HCT116 (cell line): Measurements from ENCODE around the gene ESPN. TPM values are rescaled to one million over a fixed set of nuclear protein-coding genes. Genes with fewer than 3 reads are reported as not detected.

Experiments
- ATAC-seq: fragments of 200-7000 bp; cut with Tn5 transposase; 2 replicates; pipeline ENCODE4 v1.9.1; 2020; ENCODE audit warnings: mild to moderate bottlenecking, moderate library complexity
- BruUV-seq: library from RNA; stranded (reverse); fragments of 400-500 nt; replicated peaks from 2 replicates; lab custom pipeline; 2021; lab: Mats Ljungman, UMichigan
- CTCF ChIA-PET: fragments of 300-600 bp; sonication (Branson Sonifier 250); formaldehyde crosslinking; loops from one replicate; lab custom pipeline; 2021; ENCODE audit warnings: antibody characterized with exemption; lab: Charles Lee
- POLR2A ChIA-PET: fragments of 300-600, 350-600 bp; sonication (Branson Sonifier 250); formaldehyde crosslinking; loops from one replicate; lab custom pipeline; 2021; ENCODE audit warnings: antibody characterized with exemption; lab: Charles Lee
- RAD21 ChIA-PET, 2 experiments: fragments of 300-600 bp; sonication (Branson Sonifier 250); formaldehyde crosslinking; loops; one replicate each; lab custom pipeline; 2023; ENCODE audit warnings: low total read pairs in 2 of 2; ENCODE audit not compliant: uncharacterized antibody in 2 of 2, unreplicated experiment in 2 of 2, low non-redundant PET in 1 of 2; lab: Charles Lee
- DNase-seq: peaks from one replicate; pipeline ENCODE4 v3.0.0-alpha.2; 2010; ENCODE audit warnings: low read depth, low spot score
- H2AFZ ChIP-seq: fragments of 200-600 bp; shearing (Covaris generic), sonication (generic); 2 replicates; pipeline ENCODE4 v1.6.1; 2017; ENCODE audit warnings: low read depth, mixed run types, mixed read lengths, antibody characterized with exemption, low read length; ENCODE audit not compliant: poor library complexity, severe bottlenecking
- H3K27ac ChIP-seq: 2 replicates; pipeline ENCODE4 v1.5.1; 2012; ENCODE audit warnings: low read depth, low read length
- H3K27me3 ChIP-seq: fragments of 200-600 bp; sonication (generic); 2 replicates; pipeline ENCODE4 v1.6.1; 2016; ENCODE audit warnings: mixed run types, low read length, mixed read lengths; ENCODE audit not compliant: insufficient read depth
- H3K36me3 ChIP-seq, 2 experiments: fragments of 200-500 bp in 1 of 2; fragments of 200-600 bp in 1 of 2; sonication (Bioruptor generic) in 1 of 2; sonication (generic) in 1 of 2; 2 replicates each; pipeline versions ENCODE4 v1.5.1 to v1.6.1; 2014 to 2016; ENCODE audit warnings: low read length in 2 of 2, inconsistent platforms in 1 of 2, mixed read lengths in 1 of 2, mixed run types in 1 of 2; ENCODE audit not compliant: insufficient read depth in 2 of 2, control insufficient read depth in 1 of 2
- H3K4me1 ChIP-seq, 2 experiments: fragments of 200-600 bp in 1 of 2; sonication (generic) in 1 of 2; 2 replicates each; pipeline versions ENCODE4 v1.5.1 to v1.6.1; 2012 to 2017; ENCODE audit warnings: low read length in 2 of 2, inconsistent platforms in 1 of 2, mild to moderate bottlenecking in 1 of 2, mixed read lengths in 1 of 2, mixed run types in 1 of 2, moderate library complexity in 1 of 2; ENCODE audit not compliant: insufficient read depth in 2 of 2, control insufficient read depth in 1 of 2
- H3K4me2 ChIP-seq: fragments of 200-600 bp; sonication (generic); 2 replicates; pipeline ENCODE4 v1.6.1; 2017; ENCODE audit warnings: mixed run types, low read length, mixed read lengths
- H3K4me3 ChIP-seq, 2 experiments: fragments of 200-600 bp in 1 of 2; sonication (generic) in 1 of 2; replicated peaks in 1 of 2; 2 replicates each; pipeline ENCODE4 v1.5.1; 2011 to 2016; ENCODE audit warnings: low read length in 2 of 2, control low read depth in 1 of 2, low read depth in 1 of 2, mild to moderate bottlenecking in 1 of 2, mixed read lengths in 1 of 2, mixed run types in 1 of 2
- H3K79me2 ChIP-seq: fragments of 200-600 bp; sonication (generic); 2 replicates; pipeline ENCODE4 v1.6.1; 2017; ENCODE audit warnings: mild to moderate bottlenecking, mixed run types, low read length, moderate library complexity, mixed read lengths; ENCODE audit not compliant: insufficient read depth
- H3K9ac ChIP-seq: fragments of 200-600 bp; sonication (generic); 2 replicates; pipeline ENCODE4 v1.6.1; 2016; ENCODE audit warnings: low read length, mixed read lengths
- H3K9me2 ChIP-seq: fragments of 200-600 bp; sonication (generic), shearing (Covaris generic); 2 replicates; pipeline ENCODE4 v1.6.1; 2017; ENCODE audit warnings: mixed run types, mild to moderate bottlenecking, moderate library complexity; ENCODE audit not compliant: insufficient read depth
- H3K9me3 ChIP-seq, 2 experiments: fragments of 200-500 bp in 1 of 2; fragments of 200-600 bp in 1 of 2; sonication (Bioruptor generic) in 1 of 2; sonication (generic) in 1 of 2; 2 replicates each; pipeline ENCODE4 v1.6.1; 2014 to 2017; ENCODE audit warnings: low read length in 2 of 2, mixed read lengths in 2 of 2, inconsistent platforms in 1 of 2, low read depth in 1 of 2, mild to moderate bottlenecking in 1 of 2, mixed run types in 1 of 2, moderate library complexity in 1 of 2; ENCODE audit not compliant: control insufficient read depth in 1 of 2, insufficient read depth in 1 of 2
- H4K20me1 ChIP-seq: fragments of 200-600 bp; sonication (generic), shearing (Covaris generic); 2 replicates; pipeline ENCODE4 v1.6.1; 2017; ENCODE audit warnings: mixed run types, mild to moderate bottlenecking, moderate library complexity; ENCODE audit not compliant: insufficient read depth
- CBX3 ChIP-seq: IDR thresholded peaks from 2 replicates; pipeline ENCODE4 v1.6.1; 2012; ENCODE audit warnings: low read depth
- EGR1 ChIP-seq: IDR thresholded peaks from 2 replicates; pipeline ENCODE4 v1.6.1; 2012; ENCODE audit warnings: low read depth
- POLR2AphosphoS5 ChIP-seq: IDR thresholded peaks from 2 replicates; pipeline ENCODE4 v1.6.1; 2011; ENCODE audit warnings: mild to moderate bottlenecking, low read depth, low read length, moderate library complexity
- SRF ChIP-seq: IDR thresholded peaks from 2 replicates; pipeline ENCODE4 v1.6.1; 2012; ENCODE audit warnings: low read depth
- TCF7L2 ChIP-seq: IDR thresholded peaks from 2 replicates; pipeline ENCODE4 v1.7.0; 2011; ENCODE audit warnings: borderline replicate concordance, inconsistent platforms; ENCODE audit not compliant: insufficient read depth, insufficient read length; ENCODE audit errors: extremely low read depth
- ZFX ChIP-seq: fragments of 450-650 bp; IDR thresholded peaks from 2 replicates; pipeline ENCODE4 v1.6.1; 2017
- intact Hi-C: fragments of 100-400 bp; cut with micrococcal nuclease; formaldehyde crosslinking; loops from 2 replicates; pipeline ENCODE4 v1.10.0; 2022
- total RNA-seq: library from RNA; stranded (reverse); gene quantifications from one replicate; pipeline ENCODE4 v1.2.1, GENCODE V29; 2021; ENCODE audit not compliant: unreplicated experiment

The ESPN gene
- total RNA-seq, 1 experiment from 2014 or later: 114 TPM

GRCh38 chr1:6488602-6489382 is 64.2 kb downstream of the ESPN start:
- Histone ChIP-seq H2AFZ (no peak overlapping the region), H4K20me1 (no peaks in the 10 kb centered on the region), H3K9ac (peak overlapping the region; percentile 91), H3K79me2 (peaks cover 5% of the 10 kb centered on the region; the same call in 1 of the 2 replicates), H3K36me3 (no peaks in the 10 kb centered on the region), H3K4me2 (peak overlapping the region; percentile 97), H3K27ac (peak overlapping the region; percentile 87), H3K9me2 (no peaks in the 10 kb centered on the region), H3K9me3 (no peaks in the 10 kb centered on the region), H3K4me1 (peaks cover 25 to 47% of the 10 kb centered on the region in 2 experiments), H3K4me3 (peak overlapping the region; percentile 91 to 96), H3K27me3 (no peaks in the 10 kb centered on the region)
- no peak for TF ChIP-seq EGR1
- TF ChIP-seq ZFX: peak; percentile 44; the same call in 1 of the 2 replicates
- TF ChIP-seq POLR2AphosphoS5: peak; percentile 38
- TF ChIP-seq TCF7L2: no peak
- TF ChIP-seq SRF: no peak
- ChIA-PET CTCF (interaction anchor here (0.6 to 2.9 kb wide), 9 partner anchors 9 to 157 kb away, joined by 3 to 11 read pairs (median 4); no protein-coding TSS in a partner anchor), RAD21 (no interaction called here), POLR2A (no interaction called here)
- no TSS peak for BruUV-seq
- no peak for DNase-seq
- intact Hi-C loops: loop anchor here (5.0 kb wide), 1 partner anchor 729 kb away; no protein-coding TSS in a partner anchor
- ATAC-seq: peak; percentile 41

- no peak overlapping the region for H2AFZ ChIP-seq
- H3K9ac ChIP-seq: peak overlapping the region; percentile 91
- intact Hi-C loops: loop anchor here (5.0 kb wide), 1 partner anchor 728 kb away; no protein-coding TSS in a partner anchor
- no peaks in the 10 kb centered on the region for H3K9me3 ChIP-seq
- H3K27me3 ChIP-seq: no peaks in the 10 kb centered on the region
- peaks cover 5% of the 10 kb centered on the region; the same call in 1 of the 2 replicates for H3K79me2 ChIP-seq
- H3K4me3 ChIP-seq: peak overlapping the region; percentile 91 to 96
- H3K27ac ChIP-seq: peak overlapping the region; percentile 87
- no peaks in the 10 kb centered on the region for H3K9me2 ChIP-seq
- ATAC-seq (peak; percentile 4), DNase-seq (no peak)
- BruUV-seq: no TSS peak
- H3K4me2 ChIP-seq: peak overlapping the region; percentile 97
- no peaks in the 10 kb centered on the region for H4K20me1 ChIP-seq
- POLR2A ChIA-PET: no interaction called here
- H3K36me3 ChIP-seq: no peaks in the 10 kb centered on the region
- TF ChIP-seq ZFX: 0 out of 2 replicates have a peak, but pooled peaks have one; percentile 10
- TF ChIP-seq CBX3: no peak
- RAD21 ChIA-PET: no interaction called here
- H3K4me1 ChIP-seq: peaks cover 25 to 47% of the 10 kb centered on the region in 2 experiments
- CTCF ChIA-PET: interaction anchor here (0.9 to 2.9 kb wide), 8 partner anchors 9 to 156 kb away, joined by 3 to 11 read pairs (median 6); no protein-coding TSS in a partner anchor
These were observed 64.8 kb downstream of the ESPN start for GRCh38 chr1:6489383-6489765.
